M059J (cell line): ENCODE measurements around the gene THBS3. TPM values are rescaled to one million over a fixed set of nuclear protein-coding genes. Genes with fewer than 3 reads are reported as not detected.
"Not testable (repeated sequence)": the region's sequence is repeated elsewhere in the genome, so short reads cannot be mapped to it uniquely, and the experiment has no call there.

ENCODE experiments used
- DNase-seq: peaks from one replicate; pipeline ENCODE4 v3.0.0-alpha.2; 2012; ENCODE audit warnings: low read depth
- total RNA-seq: library from RNA; depleted of rRNA; stranded (reverse); fragments of >200 nt; shearing (Covaris generic); gene quantifications from 2 replicates; pipeline ENCODE4 v1.2.3, GENCODE V29; 2014; rRNA removed

THBS3 gene
- total RNA-seq: 10.0 and 12.7 TPM in 2 replicates

DNA sequence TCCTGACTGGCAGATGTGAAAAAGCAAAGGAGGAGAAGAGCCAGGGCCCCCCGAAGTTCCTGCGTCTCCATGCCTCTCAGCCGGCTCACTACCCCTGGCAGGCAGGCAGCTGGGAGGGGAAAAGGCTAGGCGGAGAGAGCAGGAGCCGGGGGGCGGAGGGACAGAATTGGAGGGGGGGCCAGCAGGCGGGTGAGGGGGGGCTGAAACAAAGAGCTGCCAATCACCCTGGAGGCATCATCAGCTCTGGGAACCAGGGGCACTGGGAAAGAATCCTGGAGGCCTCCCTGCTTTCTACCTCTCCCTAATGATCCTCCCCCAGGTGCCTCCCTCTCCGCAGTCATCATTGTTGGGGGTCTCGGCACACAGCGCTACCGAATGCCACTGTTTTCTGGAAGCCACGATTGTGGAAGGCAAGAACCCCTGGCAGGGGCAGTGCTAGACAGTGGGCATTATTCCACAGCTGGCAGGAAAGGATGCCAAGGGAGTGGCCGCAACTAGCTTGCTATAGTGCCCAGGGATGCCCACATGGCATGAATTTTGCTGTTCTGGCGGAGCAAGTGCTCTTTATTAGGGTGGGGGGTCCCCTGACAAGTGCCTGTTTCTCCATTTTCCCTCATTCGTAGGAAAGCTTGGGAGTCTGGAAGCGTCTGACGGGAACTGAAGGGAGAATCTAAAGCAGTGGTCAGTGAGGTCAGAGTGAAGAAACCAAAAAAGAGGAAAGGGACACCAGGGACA, at the start of gene THBS3:
Gene THBS3, minus strand, starts transcription at position 92 of the 735 bp plus-strand sequence. Its CDS starts 21 bp downstream, at position 71.
- DNase-seq: peak; percentile 50

DNA sequence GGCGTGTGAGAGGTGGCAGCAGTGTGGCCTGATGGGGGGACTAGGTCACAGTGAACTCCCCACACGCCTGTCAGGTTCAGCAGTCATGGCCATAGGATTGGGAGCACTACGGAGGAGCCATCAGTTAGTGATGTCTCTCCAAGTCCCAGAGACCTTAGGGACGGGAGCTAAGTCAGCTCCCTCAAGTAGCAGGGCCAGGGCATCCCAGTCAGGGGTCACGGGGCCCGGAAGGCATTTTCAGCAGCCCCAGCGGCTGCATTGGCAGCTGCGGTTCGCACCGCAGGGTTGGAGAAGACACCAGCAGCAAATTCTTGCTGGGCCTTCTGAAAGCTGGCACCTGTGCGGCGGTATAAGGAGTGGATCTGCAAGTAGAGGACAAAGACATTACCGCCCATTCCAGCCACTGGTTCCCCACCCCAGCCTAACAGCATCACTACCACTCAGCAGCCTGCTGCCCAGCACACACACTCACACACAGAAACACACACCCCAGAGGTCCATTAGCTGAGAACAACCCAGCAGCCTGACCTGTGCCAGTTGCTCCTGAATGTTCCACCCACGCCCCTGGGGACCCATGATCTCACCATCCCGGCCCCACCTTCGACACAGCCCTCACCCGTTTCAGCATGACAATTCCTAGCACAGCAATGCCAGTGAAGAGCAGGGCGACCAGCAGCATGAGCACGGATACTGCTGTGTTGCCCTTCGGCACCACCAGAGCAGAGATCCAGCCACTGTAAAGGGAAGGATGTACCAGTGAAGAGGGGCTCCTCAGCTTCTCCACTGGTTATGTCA, 48.6 kb upstream of the THBS3 start:
- DNase-seq: no peak

DNA sequence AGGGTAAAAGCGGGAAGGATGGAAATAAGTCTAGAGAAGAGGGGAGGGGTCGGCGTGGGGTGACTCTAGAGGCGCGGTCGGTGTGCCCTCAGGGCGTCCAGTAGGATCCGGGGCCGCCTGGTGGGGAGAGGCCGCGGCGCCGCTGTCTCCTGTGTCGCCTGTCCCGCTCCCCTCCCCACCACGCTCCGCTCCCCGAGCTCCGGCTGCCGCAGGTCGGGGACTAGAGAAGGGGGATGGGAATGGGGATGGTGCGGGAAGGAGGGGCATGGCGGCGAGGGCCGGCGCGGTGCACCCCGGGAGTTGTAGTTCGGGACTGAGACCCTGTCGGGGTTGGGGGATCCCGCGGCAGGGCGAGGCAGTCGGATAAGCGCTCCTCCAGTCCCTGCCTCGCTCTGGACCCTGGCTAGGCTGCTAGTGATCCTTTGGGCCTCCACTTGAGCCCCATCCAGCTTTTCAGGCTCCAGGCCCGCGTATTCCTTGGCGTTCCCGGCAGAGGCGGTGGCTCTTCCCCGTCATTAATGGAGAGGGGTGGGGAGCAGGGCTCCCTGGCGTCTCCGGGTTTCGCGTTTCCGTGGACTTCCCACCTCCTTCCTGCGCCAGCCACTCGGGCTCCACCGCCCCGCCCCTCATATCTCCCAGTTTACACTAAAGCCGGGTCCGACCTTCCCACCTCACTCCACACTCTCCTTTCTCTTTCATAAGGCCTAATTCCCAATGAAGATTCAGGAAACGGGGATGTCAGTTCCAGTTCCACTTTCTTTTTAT, 47.7 kb upstream of the THBS3 start, which contains the start of gene ENTREP3:
Gene ENTREP3, minus strand, starts transcription at position 241 of the 765 bp plus-strand sequence. CDS start 606 bp downstream, outside the sequence.
- DNase-seq: peak; percentile 84

GRCh38 chr1:155254714-155255242, 47.1 kb upstream of the THBS3 start:
- peak; percentile 34 for DNase-seq

DNA sequence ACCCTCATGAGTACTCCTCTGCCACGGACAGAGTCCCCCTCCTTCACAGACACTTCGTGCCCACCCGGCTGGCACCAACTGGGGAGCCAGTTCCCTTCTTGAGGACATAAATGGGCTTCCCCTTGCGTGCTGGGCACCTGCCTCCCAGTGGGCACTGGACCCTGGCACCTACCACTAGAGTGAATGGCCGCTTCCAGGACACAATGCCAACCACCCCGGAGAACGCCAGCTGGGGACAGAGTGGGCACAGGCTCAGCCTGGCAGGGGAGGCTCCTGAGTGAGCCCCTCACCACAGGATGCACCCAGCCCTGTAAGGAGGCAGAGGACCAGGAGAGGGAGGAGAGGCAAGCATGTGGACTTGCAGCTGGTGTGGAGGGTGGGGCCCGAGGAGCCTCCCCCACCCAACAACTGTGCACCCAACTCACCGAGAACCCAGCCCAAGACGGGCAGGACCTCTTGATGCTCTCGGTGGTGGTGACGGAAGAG, 46.6 kb upstream of the THBS3 start:
- no peak for DNase-seq

- no peak for DNase-seq
These were observed 46.1 kb upstream of the THBS3 start for GRCh38 chr1:155253797-155254196.

DNA sequence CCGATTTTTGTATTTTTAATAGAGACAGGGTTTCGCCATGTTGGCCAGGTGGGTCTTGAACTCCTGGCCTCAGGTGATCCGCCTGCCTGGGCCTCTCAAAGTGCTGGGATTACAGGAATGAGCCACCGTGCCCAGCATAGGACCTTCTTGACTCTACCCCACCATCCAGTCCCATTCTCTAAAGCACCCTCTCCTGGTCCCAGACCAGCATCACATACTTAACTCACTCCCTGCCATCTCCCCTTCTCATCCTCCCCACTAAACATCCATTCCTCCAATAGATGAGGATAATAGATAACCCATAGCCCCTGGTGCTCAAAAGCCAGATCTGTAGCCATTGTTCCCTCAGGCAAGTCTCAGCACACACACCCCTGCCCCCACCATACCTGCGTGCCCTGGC, 45.5 kb upstream of the THBS3 start:
- no peak for DNase-seq

DNA sequence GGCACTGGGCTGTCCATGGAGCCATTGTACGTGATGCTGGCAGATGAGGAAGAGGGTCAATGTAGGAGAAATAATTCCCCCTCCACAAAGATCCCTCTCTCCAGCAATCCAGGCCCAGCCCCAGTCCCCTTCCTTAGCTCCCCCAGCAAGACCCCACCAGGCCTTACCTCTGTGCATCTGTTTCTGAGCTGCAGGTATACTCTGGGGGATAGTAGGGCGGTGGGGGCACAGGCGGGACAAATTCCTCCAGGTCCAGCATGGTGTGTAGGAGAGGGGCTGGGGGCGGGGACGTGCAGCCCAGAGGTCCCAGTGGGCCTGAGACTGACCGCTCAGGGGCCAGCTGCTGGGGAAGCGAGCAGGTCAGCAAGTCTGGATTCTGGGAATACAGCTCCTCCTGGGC, 43.9 kb upstream of the THBS3 start:
- no peak for DNase-seq

- peak; percentile 87 for DNase-seq
These were observed 43.1 kb upstream of the THBS3 start for GRCh38 chr1:155250633-155251449.

DNA sequence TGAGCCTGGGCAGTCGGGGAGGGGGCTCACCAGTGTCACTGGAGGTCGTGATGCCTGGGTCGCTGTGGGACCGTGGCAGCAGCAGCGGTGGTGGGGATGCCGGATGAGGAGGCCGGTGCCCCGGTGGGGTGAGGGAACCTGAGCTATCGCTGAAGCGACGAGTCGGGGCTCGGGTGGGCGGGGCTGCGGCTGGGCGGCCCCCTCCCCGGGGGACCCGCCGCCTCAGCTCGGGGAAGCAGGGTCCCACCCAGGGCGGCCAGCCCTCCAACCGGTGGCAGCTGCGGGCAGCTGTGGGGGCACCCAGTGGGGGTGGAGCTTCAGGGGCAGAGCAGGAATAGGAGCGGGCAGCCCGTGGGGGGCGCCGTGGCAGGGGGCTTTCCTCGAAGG, 42.5 kb upstream of the THBS3 start:
- no peak for DNase-seq

GRCh38 chr1:155247667-155248553, 40.2 kb upstream of the THBS3 start:
- DNase-seq: no peak

- not testable (repeated sequence) for DNase-seq
These were observed 39.1 kb upstream of the THBS3 start for GRCh38 chr1:155246796-155247195.

- no peak for DNase-seq
These were observed 37.4 kb upstream of the THBS3 start for GRCh38 chr1:155245163-155245524.

GRCh38 chr1:155244368-155245162, 36.9 kb upstream of the THBS3 start:
- peak; percentile 99 for DNase-seq

DNA sequence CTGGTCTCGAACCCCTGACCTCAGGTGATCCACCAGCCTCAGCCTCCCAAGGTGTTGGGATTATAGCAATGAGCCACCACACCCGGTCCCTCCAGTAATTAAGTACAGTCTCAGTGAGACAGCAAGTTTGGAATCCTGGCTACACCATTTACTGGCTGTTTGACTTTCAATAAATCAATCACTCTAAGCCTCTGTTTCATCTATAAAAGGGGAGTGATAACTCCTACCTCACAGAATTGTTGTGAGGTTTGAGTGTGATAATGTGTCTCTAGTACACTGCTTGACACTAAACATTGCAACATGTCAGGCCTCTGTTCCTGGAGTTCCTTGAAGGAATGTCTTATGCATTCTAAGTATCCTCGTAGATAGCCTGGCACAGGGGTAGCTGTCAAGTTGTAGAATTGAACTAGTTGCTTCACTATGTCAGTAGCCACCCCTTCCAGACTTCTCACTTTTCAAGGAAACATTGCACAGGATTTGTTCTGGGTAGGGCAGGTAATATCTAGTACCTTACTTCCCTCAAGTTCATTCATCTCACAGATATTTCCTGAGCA, 35.2 kb upstream of the THBS3 start:
- DNase-seq: no peak

DNA sequence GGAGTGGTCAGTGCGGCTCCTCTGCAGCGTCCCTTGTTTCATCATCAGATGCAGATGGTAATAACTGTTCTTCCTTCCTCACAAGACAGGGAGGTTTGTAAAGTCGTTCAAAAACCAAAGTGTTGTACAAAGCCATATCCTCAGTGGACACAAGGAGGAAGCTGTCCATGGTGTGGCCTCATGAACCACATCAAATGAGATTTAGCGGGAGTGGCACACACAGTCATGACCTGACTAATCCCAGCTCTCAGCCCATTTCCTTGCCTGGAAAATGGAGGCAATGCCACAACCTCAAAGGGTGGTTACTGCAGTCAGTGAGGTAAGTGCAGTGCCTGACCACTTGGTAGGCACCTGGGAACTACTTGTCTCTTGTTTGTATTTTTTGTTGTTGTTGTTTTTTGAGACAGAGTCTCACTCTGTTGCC, 34.2 kb upstream of the THBS3 start:
- DNase-seq: no peak

GRCh38 chr1:155241069-155241679, 33.5 kb upstream of the THBS3 start:
- DNase-seq: peak; percentile 80

- DNase-seq: no peak
These were observed 28.8 kb upstream of the THBS3 start for GRCh38 chr1:155236451-155236850.
